Colonic mucosa (tissue), 4 donors: ENCODE data around the gene OLFML2B. TPM values are rescaled to one million over a fixed set of nuclear protein-coding genes. Genes with fewer than 3 reads are reported as not detected.

Experiments
- DNase-seq: peaks from one replicate; pipeline ENCODE4 v3.0.0-alpha.2; 2020
- H3K27ac ChIP-seq: fragments of 200-600 bp; one replicate; pipeline ENCODE4 v1.8.0; 2021
- H3K27me3 ChIP-seq: fragments of 200-600 bp; one replicate; pipeline ENCODE4 v1.8.0; 2021
- H3K36me3 ChIP-seq: fragments of 200-600 bp; one replicate; pipeline ENCODE4 v1.8.0; 2021
- H3K4me1 ChIP-seq: fragments of 200-600 bp; one replicate; pipeline ENCODE4 v1.8.0; 2021; ENCODE audit warnings: mild to moderate bottlenecking
- H3K4me3 ChIP-seq: fragments of 200-600 bp; one replicate; pipeline ENCODE4 v1.8.0; 2021
- H3K9ac ChIP-seq, 2 donors: one replicate each; pipeline ENCODE4 v1.7.0; 2013; ENCODE audit warnings: control low read depth in 2 of 2, low read depth in 2 of 2, low read length in 2 of 2
- H3K9me3 ChIP-seq: fragments of 200-600 bp; one replicate; pipeline ENCODE4 v1.8.0; 2021
- intact Hi-C: fragments of 100-400 bp; cut with DNase I; formaldehyde crosslinking; loops from one replicate; pipeline ENCODE4 v1.14.1; 2022
- total RNA-seq, 2 donors: library from RNA; stranded (reverse); fragmentation: NEBNext Ultra II Directional in 1 of 2; extraction: Animal tissue kit (Norgen Biotek cat#: 25700) in 1 of 2; gene quantifications; one replicate each; pipeline ENCODE4 v1.2.1, GENCODE V29; 2021
- TF ChIP-seq, protein P1 (sequence below): fragments of 200-600 bp; IDR thresholded peaks from one replicate; pipeline ENCODE4 v1.8.0; 2022; ENCODE audit warnings: antibody characterized with exemption, mild to moderate bottlenecking
- donor health status: healthy.
- donor health status: DM: no; HTN: no; CAD: no.
- donor health status: DM: no; HTN: no; CAD: no.

The OLFML2B gene
- total RNA-seq, 2 donors from 2014 or later = 0.57 to 5.2 TPM

DNA sequence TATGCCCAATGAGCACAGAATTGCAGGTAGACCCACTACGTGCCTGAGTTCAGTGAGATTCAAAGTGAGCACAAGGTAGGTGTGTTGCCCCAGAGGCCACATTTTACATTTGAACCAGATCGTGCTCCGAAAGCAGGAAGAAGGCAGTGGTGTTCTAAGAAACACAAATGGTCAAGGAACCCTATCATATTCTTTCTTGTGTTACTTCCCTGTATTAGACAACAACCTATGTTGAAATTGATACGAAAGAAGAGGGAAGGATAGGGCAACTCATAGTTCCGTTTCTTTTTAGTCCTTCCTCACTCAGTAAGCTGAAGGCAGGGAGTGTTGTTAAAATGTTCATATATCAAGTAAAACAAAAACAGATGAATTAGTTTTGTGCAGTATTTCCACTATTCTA, 33.9 kb downstream of the OLFML2B start:
- intact Hi-C loops = no loop called here
- TF ChIP-seq, protein P1, sequence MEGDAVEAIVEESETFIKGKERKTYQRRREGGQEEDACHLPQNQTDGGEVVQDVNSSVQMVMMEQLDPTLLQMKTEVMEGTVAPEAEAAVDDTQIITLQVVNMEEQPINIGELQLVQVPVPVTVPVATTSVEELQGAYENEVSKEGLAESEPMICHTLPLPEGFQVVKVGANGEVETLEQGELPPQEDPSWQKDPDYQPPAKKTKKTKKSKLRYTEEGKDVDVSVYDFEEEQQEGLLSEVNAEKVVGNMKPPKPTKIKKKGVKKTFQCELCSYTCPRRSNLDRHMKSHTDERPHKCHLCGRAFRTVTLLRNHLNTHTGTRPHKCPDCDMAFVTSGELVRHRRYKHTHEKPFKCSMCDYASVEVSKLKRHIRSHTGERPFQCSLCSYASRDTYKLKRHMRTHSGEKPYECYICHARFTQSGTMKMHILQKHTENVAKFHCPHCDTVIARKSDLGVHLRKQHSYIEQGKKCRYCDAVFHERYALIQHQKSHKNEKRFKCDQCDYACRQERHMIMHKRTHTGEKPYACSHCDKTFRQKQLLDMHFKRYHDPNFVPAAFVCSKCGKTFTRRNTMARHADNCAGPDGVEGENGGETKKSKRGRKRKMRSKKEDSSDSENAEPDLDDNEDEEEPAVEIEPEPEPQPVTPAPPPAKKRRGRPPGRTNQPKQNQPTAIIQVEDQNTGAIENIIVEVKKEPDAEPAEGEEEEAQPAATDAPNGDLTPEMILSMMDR = no peak
- no peak overlapping the region for H3K27ac ChIP-seq

DNA sequence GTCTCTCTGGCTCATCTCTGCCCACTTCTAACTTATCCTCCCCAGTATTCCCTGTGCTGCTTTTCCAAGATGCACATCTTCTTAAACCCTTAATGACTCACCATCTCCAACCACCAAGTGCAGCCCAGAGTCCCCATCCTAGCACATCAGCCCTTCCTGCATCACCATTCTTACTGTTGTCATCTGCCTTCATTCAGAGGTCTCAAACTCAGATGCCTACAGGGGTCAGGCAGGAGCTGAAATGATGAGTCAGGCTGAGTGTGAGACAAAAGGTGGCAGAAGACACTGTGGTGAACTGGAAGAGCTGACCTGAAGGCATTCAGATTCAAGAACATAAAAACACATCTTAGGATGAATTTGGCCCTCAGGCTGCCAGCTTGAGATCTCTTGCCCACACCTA, 34.6 kb downstream of the OLFML2B start:
- TF ChIP-seq, protein P1 = no peak
- intact Hi-C loops = no loop called here

More for the DNA sequence above, 33.9 kb downstream of the OLFML2B start:
- Histone ChIP-seq H3K9me3 (no peaks in the 10 kb centered on the region), H3K36me3 (no peaks in the 10 kb centered on the region), H3K4me1 (no peaks in the 10 kb centered on the region), H3K27me3 (no peaks in the 10 kb centered on the region), H3K4me3 (no peak overlapping the region), H3K9ac (no peak overlapping the region)
- DNase-seq = no peak

DNA sequence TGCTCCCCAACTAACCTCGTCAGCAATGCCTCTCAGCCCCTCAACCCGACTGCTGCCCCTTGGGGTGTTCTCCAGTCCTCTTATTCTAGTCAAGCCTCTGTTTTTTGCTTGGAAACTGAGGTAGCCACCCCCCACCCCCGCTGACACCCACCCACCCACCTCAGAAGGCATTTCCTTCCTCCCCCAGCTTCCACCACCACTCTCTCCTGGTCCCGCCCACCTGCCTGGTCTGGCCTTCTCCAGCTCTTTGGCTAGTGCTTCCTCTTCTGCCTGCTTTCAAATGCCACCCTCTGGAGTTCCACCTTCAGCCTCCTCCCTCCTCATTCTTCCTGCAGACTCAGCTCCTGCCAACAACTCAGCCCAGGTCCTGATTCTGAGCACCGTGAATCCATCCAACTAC, 35.3 kb downstream of the OLFML2B start:
- no peaks in the 10 kb centered on the region for H3K4me1 ChIP-seq
- no peaks in the 10 kb centered on the region for H3K9me3 ChIP-seq
- no peak overlapping the region for H3K4me3 ChIP-seq
- intact Hi-C loops = no loop called here
- no peaks in the 10 kb centered on the region for H3K36me3 ChIP-seq
- H3K9ac ChIP-seq = no peak overlapping the region
- TF ChIP-seq, protein P1 = no peak
- no peaks in the 10 kb centered on the region for H3K27me3 ChIP-seq
- DNase-seq = no peak
- H3K27ac ChIP-seq = no peak overlapping the region

More for the DNA sequence above, 34.6 kb downstream of the OLFML2B start:
- Histone ChIP-seq H3K4me3 (no peak overlapping the region), H3K4me1 (no peaks in the 10 kb centered on the region), H3K36me3 (no peaks in the 10 kb centered on the region), H3K9ac (no peak overlapping the region), H3K27ac (no peak overlapping the region), H3K9me3 (no peaks in the 10 kb centered on the region), H3K27me3 (no peaks in the 10 kb centered on the region)
- DNase-seq = no peak

DNA sequence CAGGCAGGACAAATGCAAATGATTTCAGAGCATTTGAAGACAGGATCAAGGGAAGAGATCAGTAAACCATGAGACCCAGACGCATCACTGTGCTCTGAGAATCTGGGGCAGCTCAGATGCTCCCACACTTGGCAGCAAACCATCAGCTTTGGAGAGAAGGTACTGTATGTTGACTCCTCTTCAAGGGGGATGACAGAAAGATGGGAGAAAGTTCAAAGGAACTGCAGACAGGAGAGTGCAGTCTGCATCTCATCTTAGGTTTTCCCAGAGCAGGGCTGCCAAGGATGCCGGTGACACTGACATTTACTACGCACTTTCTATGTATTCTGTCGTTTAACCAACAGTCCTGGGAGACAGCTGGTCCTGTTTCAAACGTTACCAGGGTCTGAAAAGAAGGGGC, 35.8 kb downstream of the OLFML2B start:
- no peak overlapping the region for H3K4me3 ChIP-seq
- no peaks in the 10 kb centered on the region for H3K36me3 ChIP-seq
- no peaks in the 10 kb centered on the region for H3K9me3 ChIP-seq
- no peak overlapping the region for H3K27ac ChIP-seq
- no peaks in the 10 kb centered on the region for H3K27me3 ChIP-seq
- TF ChIP-seq, protein P1 = no peak
- intact Hi-C loops = no loop called here
- no peak for DNase-seq
- H3K4me1 ChIP-seq = no peaks in the 10 kb centered on the region
- H3K9ac ChIP-seq = no peak overlapping the region

DNA sequence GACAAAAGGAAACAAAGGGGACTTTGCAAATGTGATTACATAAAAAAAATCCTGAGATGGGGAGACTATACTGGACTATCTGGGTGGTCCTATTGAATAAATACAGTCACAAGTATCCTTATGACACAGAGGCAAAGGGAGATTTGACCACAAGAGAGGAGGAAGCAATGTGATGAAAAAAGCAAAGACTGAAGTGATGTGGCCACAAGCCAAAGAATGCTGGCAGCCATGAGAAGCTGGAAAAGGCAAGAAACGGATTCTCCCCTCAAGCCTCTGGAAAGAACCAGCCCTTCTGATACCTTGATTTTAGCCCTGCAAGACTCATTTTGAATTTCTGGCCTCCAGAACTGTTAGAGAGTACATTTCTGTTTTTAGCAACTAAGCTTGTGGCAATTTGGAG, 36.4 kb downstream of the OLFML2B start:
- Histone ChIP-seq H3K4me1 (no peaks in the 10 kb centered on the region), H3K9ac (no peak overlapping the region), H3K36me3 (no peaks in the 10 kb centered on the region), H3K27me3 (no peaks in the 10 kb centered on the region), H3K27ac (no peak overlapping the region), H3K4me3 (no peak overlapping the region), H3K9me3 (no peaks in the 10 kb centered on the region)
- no peak for DNase-seq
- TF ChIP-seq, protein P1 = no peak
- intact Hi-C loops = no loop called here

DNA sequence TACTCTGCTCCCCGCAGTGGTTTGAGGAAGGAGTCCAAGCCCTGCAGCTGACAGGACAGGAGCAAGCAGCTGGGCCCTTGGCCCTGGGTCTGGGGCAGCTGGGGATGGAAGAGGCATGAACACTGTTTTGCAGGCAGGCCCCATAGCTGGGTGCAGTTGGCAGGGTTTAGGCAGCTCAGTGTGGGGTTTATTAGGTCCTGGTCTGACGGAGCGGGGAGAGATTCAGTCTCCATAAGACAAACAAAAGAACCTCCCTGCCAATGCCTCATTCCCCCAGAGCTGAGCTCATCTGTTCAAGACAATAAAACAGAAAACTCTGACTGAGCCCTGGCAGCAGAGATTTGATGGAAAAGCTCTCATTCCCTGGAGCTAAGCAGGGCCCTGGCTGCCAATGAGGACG, 37.3 kb downstream of the OLFML2B start:
- Histone ChIP-seq H3K36me3 (no peaks in the 10 kb centered on the region), H3K4me1 (no peaks in the 10 kb centered on the region), H3K27me3 (no peaks in the 10 kb centered on the region), H3K9me3 (no peaks in the 10 kb centered on the region), H3K9ac (no peak overlapping the region), H3K4me3 (no peak overlapping the region), H3K27ac (no peak overlapping the region)
- intact Hi-C loops = no loop called here
- TF ChIP-seq, protein P1 = no peak
- no peak for DNase-seq
